Measurements from ENCODE around the gene OR4C12.
A peak's percentile ranks its signal among the peaks of the same experiment; 100 is the strongest.
"Not testable (repeated sequence)": the region's sequence is repeated elsewhere in the genome, so short reads cannot be mapped to it uniquely, and the experiment has no call there.

OR4C12 gene

GRCh38 chr11:49982435-49982834, at the start of gene OR4C12:
Gene OR4C12, minus strand, starts transcription at chr11:49982535. Its CDS starts 34 bp downstream, at chr11:49982501.
- H3K27ac ChIP-seq; POLR2A ChIA-PET (ENCODE audit: low non-redundant PET); DNase-seq (ENCODE audit: low spot score); CTCF ChIA-PET: not testable (repeated sequence)

- DNase-seq (ENCODE audit: low spot score): no peak
- CTCF ChIA-PET: no interaction called here
Observed at GRCh38 chr11:50030193-50030592, 47.9 kb upstream of the OR4C12 start.

GRCh38 chr11:49995565-49995964, 13.2 kb upstream of the OR4C12 start:
- ChIA-PET POLR2A (ENCODE audit: low non-redundant PET) (no interaction called here), CTCF (interaction anchor here (0.9 kb wide), 1 partner anchor 1726 kb away, joined by 4 read pairs; no protein-coding TSS in a partner anchor)
- H3K27ac ChIP-seq: no peak overlapping the region
- peak; percentile 42 for TF ChIP-seq CTCF (conservative IDR thresholded peaks at IDR 0.05; ENCODE audit: low read depth)
- no peak for DNase-seq (ENCODE audit: low spot score)

More at GRCh38 chr11:50030193-50030592, 47.9 kb upstream of the OR4C12 start:
- H3K27ac ChIP-seq: no peak overlapping the region
- no peak for TF ChIP-seq CTCF (conservative IDR thresholded peaks at IDR 0.05; ENCODE audit: low read depth)
- POLR2A ChIA-PET (ENCODE audit: low non-redundant PET): no interaction called here

- DNase-seq (ENCODE audit: low spot score); POLR2A ChIA-PET (ENCODE audit: low non-redundant PET); H3K27ac ChIP-seq: not testable (repeated sequence)
- CTCF ChIA-PET: interaction anchor here (0.7 kb wide), 1 partner anchor 375 kb away, joined by 3 read pairs; no protein-coding TSS in a partner anchor
Observed at GRCh38 chr11:49973439-49973838, 8.9 kb downstream of the OR4C12 start.

GRCh38 chr11:49952091-49952490, 30.2 kb downstream of the OR4C12 start, which contains the start of gene OR4C13:
Gene OR4C13, plus strand, starts transcription at chr11:49952391. Its CDS starts 32 bp downstream, at chr11:49952423.
- DNase-seq (ENCODE audit: low spot score): no peak
- no peak for TF ChIP-seq CTCF (conservative IDR thresholded peaks at IDR 0.05; ENCODE audit: low read depth)
- H3K27ac ChIP-seq: no peak within 1 kb of the TSS
- CTCF ChIA-PET: no interaction called here
- POLR2A ChIA-PET (ENCODE audit: low non-redundant PET): no interaction called here

- H3K27ac ChIP-seq; DNase-seq (ENCODE audit: low spot score); POLR2A ChIA-PET (ENCODE audit: low non-redundant PET); CTCF ChIA-PET: not testable (repeated sequence)
Observed at GRCh38 chr11:49948701-49949100, 33.6 kb downstream of the OR4C12 start.
